NCI-H2081 treated with DMSO at 0.1 percent for 48 hours (cell line): ENCODE measurements around the gene ZNF423.

Experiments used
- DNase-seq: peaks from one replicate; lab custom pipeline; 2025; lab: John Stamatoyannopoulos, UW

ZNF423 gene

GRCh38 chr16:49824593-49824992, 31.3 kb downstream of the ZNF423 start:
- DNase-seq = no peak

GRCh38 chr16:49822649-49823370, 33.1 kb downstream of the ZNF423 start:
- DNase-seq = no peak

GRCh38 chr16:49821614-49822282, 34.2 kb downstream of the ZNF423 start:
- DNase-seq = no peak

GRCh38 chr16:49821156-49821555, 34.8 kb downstream of the ZNF423 start:
- DNase-seq = no peak

- no peak for DNase-seq
Observed at GRCh38 chr16:49817754-49818507, 38.0 kb downstream of the ZNF423 start.

- no peak for DNase-seq
Observed at GRCh38 chr16:49816875-49817274, 39.0 kb downstream of the ZNF423 start.

- DNase-seq = no peak
Observed at GRCh38 chr16:49811644-49812334, 44.1 kb downstream of the ZNF423 start.

- no peak for DNase-seq
Observed at GRCh38 chr16:49810831-49811230, 45.1 kb downstream of the ZNF423 start.

- no peak for DNase-seq
Observed at GRCh38 chr16:49809561-49809960, 46.4 kb downstream of the ZNF423 start.

GRCh38 chr16:49809062-49809461, 46.9 kb downstream of the ZNF423 start:
- no peak for DNase-seq

GRCh38 chr16:49806446-49806845, 49.5 kb downstream of the ZNF423 start:
- no peak for DNase-seq

- DNase-seq = no peak
Observed at GRCh38 chr16:49801290-49801689, 54.6 kb downstream of the ZNF423 start.

- no peak for DNase-seq
Observed at GRCh38 chr16:49800876-49801275, 55.0 kb downstream of the ZNF423 start.

- DNase-seq = no peak
Observed at GRCh38 chr16:49800441-49800840, 55.5 kb downstream of the ZNF423 start.

GRCh38 chr16:49799172-49799571, 56.7 kb downstream of the ZNF423 start:
- DNase-seq = no peak

GRCh38 chr16:49795513-49795912, 60.4 kb downstream of the ZNF423 start:
- no peak for DNase-seq

- DNase-seq = no peak
Observed at GRCh38 chr16:49793244-49793643, 62.7 kb downstream of the ZNF423 start.

- no peak for DNase-seq
Observed at GRCh38 chr16:49789616-49790015, 66.3 kb downstream of the ZNF423 start.

GRCh38 chr16:49788986-49789385, 66.9 kb downstream of the ZNF423 start:
- no peak for DNase-seq

GRCh38 chr16:49788572-49788971, 67.3 kb downstream of the ZNF423 start:
- DNase-seq = no peak

- DNase-seq = no peak
Observed at GRCh38 chr16:49786926-49787557, 68.9 kb downstream of the ZNF423 start.

GRCh38 chr16:49785970-49786369, 69.9 kb downstream of the ZNF423 start:
- DNase-seq = no peak
